Thoracic aorta (tissue), 2 donors: ENCODE results near the gene ST3GAL5. TPM values are rescaled to one million over a fixed set of nuclear protein-coding genes. Genes with fewer than 3 reads are reported as not detected.

Experiments
- ATAC-seq: fragments of 150-250 bp; one replicate; pipeline ENCODE4 v1.8.0; 2017; ENCODE audit warnings: low read depth; ENCODE audit not compliant: insufficient number of reproducible peaks, low FRiP score
- DNase-seq: peaks from one replicate; pipeline ENCODE4 v3.0.0-alpha.2; 2020; ENCODE audit warnings: low spot score
- H3K27ac ChIP-seq, 2 donors: fragments of 200-600 bp; sonication (generic); 1 replicate in 1 of 2; 2 replicates in 1 of 2; pipeline ENCODE4 v1.5.1; 2016; ENCODE audit warnings: mild to moderate bottlenecking in 2 of 2, moderate library complexity in 2 of 2
- H3K27me3 ChIP-seq: fragments of 200-600 bp; sonication (generic); replicated peaks from 2 replicates; pipeline ENCODE4 v1.6.0; 2016; ENCODE audit warnings: mild to moderate bottlenecking; ENCODE audit not compliant: insufficient read depth
- H3K36me3 ChIP-seq: fragments of 200-600 bp; sonication (generic); one replicate; pipeline ENCODE4 v1.5.1; 2016
- H3K4me1 ChIP-seq, 2 donors: fragments of 200-600 bp; sonication (generic); 1 replicate in 1 of 2; 2 replicates in 1 of 2; pipeline versions ENCODE4 v1.5.1 to v1.6.0; 2016; ENCODE audit warnings: low read depth in 2 of 2, mild to moderate bottlenecking in 1 of 2; ENCODE audit not compliant: control insufficient read depth in 1 of 2
- H3K4me3 ChIP-seq: fragments of 200-600 bp; sonication (generic); 2 replicates; pipeline ENCODE4 v1.5.1; 2016; ENCODE audit warnings: mild to moderate bottlenecking
- H3K9me3 ChIP-seq: fragments of 200-600 bp; sonication (generic); 2 replicates; pipeline ENCODE4 v1.5.1; 2016
- CTCF ChIP-seq: fragments of 200-600 bp; sonication (generic); IDR thresholded peaks from one replicate; pipeline ENCODE4 v1.5.1; 2019; ENCODE audit warnings: antibody characterized with exemption
- total RNA-seq, 2 donors: library from RNA; depleted of rRNA; stranded (reverse); fragments of >200 nt; gene quantifications; one replicate each; pipeline versions ENCODE4 v1.1.0 to v1.2.3, GENCODE V29; 2016

Gene ST3GAL5
- total RNA-seq, 2 donors from 2014 or later, result 11.9 to 32.7 TPM

- H3K36me3 ChIP-seq, result no peaks in the 10 kb centered on the region
- peaks cover 26 to 36% of the 10 kb centered on the region in 2 donors for H3K4me1 ChIP-seq
- DNase-seq (no peak), ATAC-seq (no peak)
- H3K9me3 ChIP-seq, result no peaks in the 10 kb centered on the region
- H3K27me3 ChIP-seq, result no peaks in the 10 kb centered on the region
- H3K27ac ChIP-seq, result peak overlapping the region in 1 of 2 donors; percentile 67
- TF ChIP-seq CTCF, result no peak
- H3K4me3 ChIP-seq, result peak overlapping the region; percentile 73
These were observed 1.9 kb upstream of the ST3GAL5 start for GRCh38 chr2:85890522-85891176.

GRCh38 chr2:85889627-85890281 is 964 bp upstream of the ST3GAL5 start:
- no peak for TF ChIP-seq CTCF
- H3K4me3 ChIP-seq, result peak overlapping the region; percentile 73
- H3K9me3 ChIP-seq, result no peaks in the 10 kb centered on the region
- no peaks in the 10 kb centered on the region for H3K36me3 ChIP-seq
- peak overlapping the region; percentile 67 to 75 for H3K27ac ChIP-seq
- DNase-seq (no peak), ATAC-seq (no peak)
- no peaks in the 10 kb centered on the region for H3K27me3 ChIP-seq
- peaks cover 26 to 42% of the 10 kb centered on the region in 2 donors for H3K4me1 ChIP-seq

GRCh38 chr2:85888020-85888683 is 638 bp downstream of the ST3GAL5 start:
- H3K36me3 ChIP-seq, result no peaks in the 10 kb centered on the region
- ATAC-seq (peak; percentile 21), DNase-seq (no peak)
- peaks cover 26 to 38% of the 10 kb centered on the region in 2 donors for H3K4me1 ChIP-seq
- no peaks in the 10 kb centered on the region for H3K27me3 ChIP-seq
- no peak for TF ChIP-seq CTCF
- no peaks in the 10 kb centered on the region for H3K9me3 ChIP-seq
- peak overlapping the region; percentile 73 for H3K4me3 ChIP-seq
- peak overlapping the region; percentile 67 to 75 for H3K27ac ChIP-seq

GRCh38 chr2:85887566-85888019 is 1.2 kb downstream of the ST3GAL5 start:
- TF ChIP-seq CTCF, result no peak
- Histone ChIP-seq H3K36me3 (no peaks in the 10 kb centered on the region), H3K4me1 (peaks cover 26 to 38% of the 10 kb centered on the region in 2 donors), H3K27me3 (no peaks in the 10 kb centered on the region), H3K9me3 (no peaks in the 10 kb centered on the region), H3K27ac (peak overlapping the region; percentile 67 to 75), H3K4me3 (peak overlapping the region; percentile 73)
- DNase-seq (no peak), ATAC-seq (no peak)

DNA sequence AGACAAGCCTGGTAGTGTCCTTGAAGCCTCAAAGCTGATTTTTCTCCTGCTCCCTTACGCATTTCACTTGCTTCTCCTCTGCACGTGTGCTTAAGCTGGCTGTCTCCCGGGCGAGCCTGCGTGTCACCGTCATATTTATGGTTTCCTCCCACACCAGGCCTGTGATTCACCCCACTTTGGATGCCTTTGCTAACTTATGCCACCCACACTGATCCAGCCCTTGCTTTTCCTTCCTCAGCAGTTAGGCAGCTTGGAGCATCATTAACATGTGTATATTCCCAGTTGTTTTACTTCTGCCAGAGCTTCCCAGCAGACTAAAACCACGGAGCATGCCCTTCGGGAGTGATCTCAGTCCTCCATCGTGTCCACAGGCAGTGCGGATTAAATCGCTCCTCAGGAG is 2.2 kb downstream of the ST3GAL5 start:
- Histone ChIP-seq H3K4me1 (peaks cover 26 to 38% of the 10 kb centered on the region in 2 donors), H3K27me3 (no peaks in the 10 kb centered on the region), H3K4me3 (peak overlapping the region; percentile 73), H3K36me3 (no peaks in the 10 kb centered on the region), H3K9me3 (no peaks in the 10 kb centered on the region), H3K27ac (peak overlapping the region; percentile 67 to 75)
- ATAC-seq (peak; percentile 19), DNase-seq (peak; percentile 54)
- TF ChIP-seq CTCF, result no peak
